ENCODE results near the gene TTF2.

DNA sequence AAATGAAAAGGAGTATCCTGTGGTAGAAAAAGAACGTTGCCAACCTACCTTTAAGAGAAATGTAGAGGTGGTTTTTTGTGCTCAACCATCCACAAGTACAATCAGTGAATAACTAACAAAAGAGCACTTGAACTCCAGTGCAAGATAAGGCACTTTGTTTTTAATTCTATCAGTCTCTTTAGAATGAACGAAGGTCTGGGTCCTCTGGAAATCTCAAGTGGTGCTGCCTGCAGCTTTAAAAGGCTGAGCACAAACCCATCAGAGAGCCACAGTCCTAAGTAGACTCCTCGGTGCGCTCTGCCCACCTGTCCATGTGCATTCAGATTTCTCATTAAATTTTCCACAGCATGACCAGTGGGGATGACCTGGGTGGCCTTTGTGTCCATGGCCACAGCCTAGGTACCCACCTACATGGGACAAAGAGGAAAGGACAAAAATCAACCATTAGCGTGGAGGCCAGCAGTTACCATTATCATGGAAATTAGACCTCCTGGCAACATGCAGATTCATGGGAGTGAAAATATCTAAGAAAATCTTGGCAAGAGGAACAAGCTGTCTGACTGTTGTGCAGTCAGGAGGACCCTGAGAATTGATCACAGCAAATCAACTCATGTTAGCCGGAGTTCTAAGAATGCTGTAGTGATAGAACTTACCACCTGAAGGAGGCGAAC, 52.1 kb downstream of the TTF2 start:
- TF ChIP-seq, protein P1, sequence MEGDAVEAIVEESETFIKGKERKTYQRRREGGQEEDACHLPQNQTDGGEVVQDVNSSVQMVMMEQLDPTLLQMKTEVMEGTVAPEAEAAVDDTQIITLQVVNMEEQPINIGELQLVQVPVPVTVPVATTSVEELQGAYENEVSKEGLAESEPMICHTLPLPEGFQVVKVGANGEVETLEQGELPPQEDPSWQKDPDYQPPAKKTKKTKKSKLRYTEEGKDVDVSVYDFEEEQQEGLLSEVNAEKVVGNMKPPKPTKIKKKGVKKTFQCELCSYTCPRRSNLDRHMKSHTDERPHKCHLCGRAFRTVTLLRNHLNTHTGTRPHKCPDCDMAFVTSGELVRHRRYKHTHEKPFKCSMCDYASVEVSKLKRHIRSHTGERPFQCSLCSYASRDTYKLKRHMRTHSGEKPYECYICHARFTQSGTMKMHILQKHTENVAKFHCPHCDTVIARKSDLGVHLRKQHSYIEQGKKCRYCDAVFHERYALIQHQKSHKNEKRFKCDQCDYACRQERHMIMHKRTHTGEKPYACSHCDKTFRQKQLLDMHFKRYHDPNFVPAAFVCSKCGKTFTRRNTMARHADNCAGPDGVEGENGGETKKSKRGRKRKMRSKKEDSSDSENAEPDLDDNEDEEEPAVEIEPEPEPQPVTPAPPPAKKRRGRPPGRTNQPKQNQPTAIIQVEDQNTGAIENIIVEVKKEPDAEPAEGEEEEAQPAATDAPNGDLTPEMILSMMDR (IDR thresholded peaks at IDR 0.05), result no peak
- TF ChIP-seq EP300 (IDR thresholded peaks at IDR 0.05), result no peak
